ENCODE results near the gene ZMYM3.

GRCh38 chrX:71292669-71293365 is 38.9 kb upstream of the ZMYM3 start:
- TF ChIP-seq GATA2 (IDR thresholded peaks at IDR 0.05; ENCODE audit: low read depth, low read length) (no peak), GATA3 (IDR thresholded peaks at IDR 0.05; ENCODE audit: low read depth, low read length) (no peak)

All from SH-SY5Y (cell line).